GM11168 (cell line): ENCODE results near the gene SPDYE6.
"Not testable (repeated sequence)": the region's sequence is repeated elsewhere in the genome, so short reads cannot be mapped to it uniquely, and the experiment has no call there.

Experiments
- in situ Hi-C: fragments of 300-500 bp; cut with MboI; formaldehyde crosslinking; loops from one replicate; pipeline ENCODE4 v1.12.0; 2022; ENCODE audit warnings: low sequenced_read_pairs; ENCODE audit not compliant: unreplicated experiment

Gene SPDYE6

GRCh38 chr7:102320181-102320580 lies 36.1 kb downstream of the SPDYE6 start:
- in situ Hi-C loops = no loop called here

- in situ Hi-C loops = no loop called here
Observed at GRCh38 chr7:102319671-102320070, 36.6 kb downstream of the SPDYE6 start.

GRCh38 chr7:102318482-102318971 lies 37.7 kb downstream of the SPDYE6 start:
- in situ Hi-C loops = no loop called here

GRCh38 chr7:102317231-102318059 lies 38.8 kb downstream of the SPDYE6 start:
- in situ Hi-C loops = no loop called here

- in situ Hi-C loops = no loop called here
Observed at GRCh38 chr7:102313997-102314780, 42.1 kb downstream of the SPDYE6 start.

GRCh38 chr7:102312317-102312716 lies 43.9 kb downstream of the SPDYE6 start:
- in situ Hi-C loops = no loop called here

GRCh38 chr7:102310414-102310815 lies 45.8 kb downstream of the SPDYE6 start:
- in situ Hi-C loops = no loop called here

GRCh38 chr7:102306916-102307677 lies 49.1 kb downstream of the SPDYE6 start:
- in situ Hi-C loops = no loop called here

GRCh38 chr7:102305414-102306268 lies 50.6 kb downstream of the SPDYE6 start:
- in situ Hi-C loops = no loop called here

GRCh38 chr7:102304668-102305067 lies 51.6 kb downstream of the SPDYE6 start:
- in situ Hi-C loops = no loop called here

- in situ Hi-C loops = no loop called here
Observed at GRCh38 chr7:102303669-102304422, 52.4 kb downstream of the SPDYE6 start.

- in situ Hi-C loops = no loop called here
Observed at GRCh38 chr7:102302025-102302424, 54.2 kb downstream of the SPDYE6 start.

GRCh38 chr7:102301367-102301766 lies 54.9 kb downstream of the SPDYE6 start:
- in situ Hi-C loops = not testable (repeated sequence)

GRCh38 chr7:102300643-102301221 lies 55.5 kb downstream of the SPDYE6 start:
- in situ Hi-C loops = no loop called here

- in situ Hi-C loops = no loop called here
Observed at GRCh38 chr7:102297487-102298218, 58.6 kb downstream of the SPDYE6 start.

GRCh38 chr7:102296514-102296913 lies 59.7 kb downstream of the SPDYE6 start:
- in situ Hi-C loops = no loop called here

- in situ Hi-C loops = no loop called here
Observed at GRCh38 chr7:102296179-102296438, 60.1 kb downstream of the SPDYE6 start.
